HepG2 (cell line): ENCODE results near the gene CRKL. TPM values are rescaled to one million over a fixed set of nuclear protein-coding genes. Genes with fewer than 3 reads are reported as not detected.

Experiments used
- ATF7 ChIP-seq, 2 experiments: fragments of 450-650 bp in 1 of 2; sonication (generic) in 1 of 2; formaldehyde crosslinking in 1 of 2; IDR thresholded peaks; 2 replicates each; pipeline versions ENCODE4 v1.4.0 to v1.6.1; 2016 to 2020; ENCODE audit warnings: antibody characterized with exemption in 1 of 2, mild to moderate bottlenecking in 1 of 2, missing genetic modification reagents in 1 of 2
- BATF2 ChIP-seq: sonication (generic); formaldehyde crosslinking; IDR thresholded peaks from 2 replicates; pipeline ENCODE4 v1.8.0; 2022; ENCODE audit warnings: mild to moderate bottlenecking, missing genetic modification reagents, moderate library complexity
- CEBPB ChIP-seq: IDR thresholded peaks from 2 replicates; pipeline ENCODE4 v1.6.1; 2011; ENCODE audit warnings: low read depth, low read length, improper control_type of control experiment, borderline replicate concordance
- E2F5 ChIP-seq: sonication (generic); formaldehyde crosslinking; conservative IDR thresholded peaks from 2 replicates; pipeline ENCODE4 v1.4.0; 2020; ENCODE audit warnings: missing genetic modification reagents
- HHEX ChIP-seq: IDR thresholded peaks from 2 replicates; pipeline ENCODE4 v1.6.1; 2016; ENCODE audit warnings: control low read depth
- IRX3 ChIP-seq: sonication (generic); formaldehyde crosslinking; IDR thresholded peaks from 2 replicates; pipeline ENCODE4 v1.8.1; 2023; ENCODE audit warnings: mild to moderate bottlenecking, low read depth, missing genetic modification reagents, borderline replicate concordance
- KLF9 ChIP-seq: IDR thresholded peaks from 2 replicates; pipeline ENCODE4 v1.6.1; 2016; ENCODE audit warnings: low read depth
- NR2F1 ChIP-seq, 2 experiments: fragments of 450-650 bp in 1 of 2; formaldehyde crosslinking in 1 of 2; IDR thresholded peaks; 2 replicates each; pipeline versions ENCODE4 v1.5.0 to v1.6.1; 2016 to 2020; ENCODE audit warnings: mild to moderate bottlenecking in 1 of 2, missing compliant biosample characterization in 1 of 2, missing genetic modification reagents in 1 of 2, moderate library complexity in 1 of 2
- PHF20 ChIP-seq: sonication (generic); formaldehyde crosslinking; IDR thresholded peaks from 2 replicates; pipeline ENCODE4 v1.5.0; 2020; ENCODE audit warnings: mild to moderate bottlenecking, missing genetic modification reagents
- PITX1 ChIP-seq: sonication (generic); formaldehyde crosslinking; IDR thresholded peaks from 2 replicates; pipeline ENCODE4 v1.5.1; 2020; ENCODE audit warnings: mild to moderate bottlenecking, missing genetic modification reagents
- RFX5 ChIP-seq: IDR thresholded peaks from 2 replicates; pipeline ENCODE4 v1.6.1; 2011; ENCODE audit warnings: low read depth, low read length, improper control_type of control experiment
- ZNF10 ChIP-seq: sonication (generic); formaldehyde crosslinking; IDR thresholded peaks from 2 replicates; pipeline ENCODE4 v1.4.0; 2020; ENCODE audit warnings: mild to moderate bottlenecking, low read depth, missing genetic modification reagents, borderline replicate concordance
- ZNF761 ChIP-seq: sonication (generic); formaldehyde crosslinking; conservative IDR thresholded peaks from 2 replicates; pipeline ENCODE4 v1.4.0; 2020; ENCODE audit warnings: mild to moderate bottlenecking, missing genetic modification reagents
- ZNF790 ChIP-seq: sonication (generic); formaldehyde crosslinking; IDR thresholded peaks from 2 replicates; pipeline ENCODE4 v1.8.0; 2022; ENCODE audit warnings: missing genetic modification reagents, mild to moderate bottlenecking, borderline replicate concordance
- polyA plus RNA-seq, 8 experiments: library from polyadenylated mRNA; depleted of rRNA in 3 of 8; stranded (reverse) in 7 of 8; unstranded in 1 of 8; fragments of >200 nt; fragmentation: Illumina TruSeq in 4 of 8; extraction: Trizol in 4 of 8; gene quantifications; 2 replicates each; pipeline versions ENCODE4 v1.2.1 to v1.2.3, GENCODE V29; 2011 to 2016; ENCODE audit warnings: low read depth in 4 of 8, missing spikeins in 1 of 8, mixed read lengths in 1 of 8; ENCODE audit not compliant: insufficient read depth in 1 of 8
- total RNA-seq, 5 experiments: library from RNA; depleted of rRNA; stranded (reverse); fragments of >200 nt; fragmentation: Illumina TruSeq; extraction: Trizol; gene quantifications; 2 replicates each; pipeline ENCODE4 v1.2.3, GENCODE V29; 2016; ENCODE audit warnings: low read depth in 1 of 5
- TF ChIP-seq, protein P1 (sequence below): sonication (generic); formaldehyde crosslinking; IDR thresholded peaks from 2 replicates; pipeline ENCODE4 v1.8.1; 2022; ENCODE audit warnings: mild to moderate bottlenecking, missing genetic modification reagents
- TF ChIP-seq, protein P2 (sequence below): sonication (generic); formaldehyde crosslinking; IDR thresholded peaks from 2 replicates; pipeline ENCODE4 v1.8.1; 2023; ENCODE audit warnings: mild to moderate bottlenecking, missing genetic modification reagents
- TF ChIP-seq, protein P3 (sequence below): sonication (generic); formaldehyde crosslinking; IDR thresholded peaks from 2 replicates; pipeline ENCODE4 v1.5.1; 2020; ENCODE audit warnings: mild to moderate bottlenecking, missing genetic modification reagents
- TF ChIP-seq, protein P4 (sequence below): sonication (generic); formaldehyde crosslinking; IDR thresholded peaks from 2 replicates; pipeline ENCODE4 v1.5.0; 2020; ENCODE audit warnings: mild to moderate bottlenecking, missing genetic modification reagents

CRKL gene
- total and polyA plus RNA-seq, 2 of the 13 experiments (the other 11 are each of a cell fraction or from before 2014, with no cell fraction given), result 37.4 to 60.6 TPM

GRCh38 chr22:20916916-20917810, at the start of gene CRKL (continued):
- TF ChIP-seq ATF7 (IDR thresholded peaks at IDR 0.05), result peak; percentile 30; the same call in 1 of the 2 replicates
- TF ChIP-seq ATF7 (CRISPR knock-in tag; IDR thresholded peaks at IDR 0.05), result no peak
- peak; percentile 80 to 81 for TF ChIP-seq NR2F1 (CRISPR knock-in tag; IDR thresholded peaks at IDR 0.05)
- peak; percentile 83 for TF ChIP-seq E2F5 (CRISPR knock-in tag)
- TF ChIP-seq PITX1 (CRISPR knock-in tag), result peak; percentile 84
- TF ChIP-seq ZNF790 (CRISPR knock-in tag), result 0 out of 2 replicates have a peak, but pooled peaks have one; percentile 57
- TF ChIP-seq, protein P1, sequence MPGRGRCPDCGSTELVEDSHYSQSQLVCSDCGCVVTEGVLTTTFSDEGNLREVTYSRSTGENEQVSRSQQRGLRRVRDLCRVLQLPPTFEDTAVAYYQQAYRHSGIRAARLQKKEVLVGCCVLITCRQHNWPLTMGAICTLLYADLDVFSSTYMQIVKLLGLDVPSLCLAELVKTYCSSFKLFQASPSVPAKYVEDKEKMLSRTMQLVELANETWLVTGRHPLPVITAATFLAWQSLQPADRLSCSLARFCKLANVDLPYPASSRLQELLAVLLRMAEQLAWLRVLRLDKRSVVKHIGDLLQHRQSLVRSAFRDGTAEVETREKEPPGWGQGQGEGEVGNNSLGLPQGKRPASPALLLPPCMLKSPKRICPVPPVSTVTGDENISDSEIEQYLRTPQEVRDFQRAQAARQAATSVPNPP (CRISPR knock-in tag), result peak; percentile 32; the same call in 1 of the 2 replicates
- TF ChIP-seq PHF20, result peak; percentile 45; the same call in 1 of the 2 replicates
- peak; percentile 97 for TF ChIP-seq KLF9
- no peak for TF ChIP-seq ZNF10
- peak; percentile 63; the same call in 1 of the 2 replicates for TF ChIP-seq CEBPB
- TF ChIP-seq, protein P2, sequence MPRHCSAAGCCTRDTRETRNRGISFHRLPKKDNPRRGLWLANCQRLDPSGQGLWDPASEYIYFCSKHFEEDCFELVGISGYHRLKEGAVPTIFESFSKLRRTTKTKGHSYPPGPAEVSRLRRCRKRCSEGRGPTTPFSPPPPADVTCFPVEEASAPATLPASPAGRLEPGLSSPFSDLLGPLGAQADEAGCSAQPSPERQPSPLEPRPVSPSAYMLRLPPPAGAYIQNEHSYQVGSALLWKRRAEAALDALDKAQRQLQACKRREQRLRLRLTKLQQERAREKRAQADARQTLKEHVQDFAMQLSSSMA, result 0 out of 2 replicates have a peak, but pooled peaks have one; percentile 30
- TF ChIP-seq HHEX (CRISPR knock-in tag), result no peak
- TF ChIP-seq BATF2 (CRISPR knock-in tag), result no peak
- TF ChIP-seq ZNF761 (CRISPR knock-in tag), result 0 out of 2 replicates have a peak, but pooled peaks have one; percentile 30
- no peak for TF ChIP-seq IRX3 (CRISPR knock-in tag)
- peak; percentile 83 for TF ChIP-seq RFX5
- TF ChIP-seq, protein P3, sequence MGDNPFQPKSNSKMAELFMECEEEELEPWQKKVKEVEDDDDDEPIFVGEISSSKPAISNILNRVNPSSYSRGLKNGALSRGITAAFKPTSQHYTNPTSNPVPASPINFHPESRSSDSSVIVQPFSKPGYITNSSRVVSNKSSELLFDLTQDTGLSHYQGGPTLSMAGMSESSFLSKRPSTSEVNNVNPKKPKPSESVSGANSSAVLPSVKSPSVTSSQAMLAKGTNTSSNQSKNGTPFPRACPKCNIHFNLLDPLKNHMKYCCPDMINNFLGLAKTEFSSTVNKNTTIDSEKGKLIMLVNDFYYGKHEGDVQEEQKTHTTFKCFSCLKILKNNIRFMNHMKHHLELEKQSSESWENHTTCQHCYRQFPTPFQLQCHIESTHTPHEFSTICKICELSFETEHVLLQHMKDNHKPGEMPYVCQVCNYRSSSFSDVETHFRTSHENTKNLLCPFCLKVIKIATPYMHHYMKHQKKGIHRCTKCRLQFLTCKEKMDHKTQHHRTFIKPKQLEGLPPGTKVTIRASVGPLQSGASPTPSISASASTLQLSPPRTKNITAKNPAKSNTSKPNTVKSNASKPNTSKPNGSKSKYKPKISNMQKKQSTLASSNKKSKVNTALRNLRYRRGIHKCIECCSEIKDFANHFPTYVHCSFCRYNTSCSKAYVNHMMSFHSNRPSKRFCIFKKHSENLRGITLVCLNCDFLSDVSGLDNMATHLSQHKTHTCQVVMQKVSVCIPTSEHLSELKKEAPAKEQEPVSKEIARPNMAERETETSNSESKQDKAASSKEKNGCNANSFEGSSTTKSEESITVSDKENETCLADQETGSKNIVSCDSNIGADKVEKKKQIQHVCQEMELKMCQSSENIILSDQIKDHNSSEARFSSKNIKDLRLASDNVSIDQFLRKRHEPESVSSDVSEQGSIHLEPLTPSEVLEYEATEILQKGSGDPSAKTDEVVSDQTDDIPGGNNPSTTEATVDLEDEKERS (CRISPR knock-in tag), result peak; percentile 56; the same call in 1 of the 2 replicates
- TF ChIP-seq, protein P4, sequence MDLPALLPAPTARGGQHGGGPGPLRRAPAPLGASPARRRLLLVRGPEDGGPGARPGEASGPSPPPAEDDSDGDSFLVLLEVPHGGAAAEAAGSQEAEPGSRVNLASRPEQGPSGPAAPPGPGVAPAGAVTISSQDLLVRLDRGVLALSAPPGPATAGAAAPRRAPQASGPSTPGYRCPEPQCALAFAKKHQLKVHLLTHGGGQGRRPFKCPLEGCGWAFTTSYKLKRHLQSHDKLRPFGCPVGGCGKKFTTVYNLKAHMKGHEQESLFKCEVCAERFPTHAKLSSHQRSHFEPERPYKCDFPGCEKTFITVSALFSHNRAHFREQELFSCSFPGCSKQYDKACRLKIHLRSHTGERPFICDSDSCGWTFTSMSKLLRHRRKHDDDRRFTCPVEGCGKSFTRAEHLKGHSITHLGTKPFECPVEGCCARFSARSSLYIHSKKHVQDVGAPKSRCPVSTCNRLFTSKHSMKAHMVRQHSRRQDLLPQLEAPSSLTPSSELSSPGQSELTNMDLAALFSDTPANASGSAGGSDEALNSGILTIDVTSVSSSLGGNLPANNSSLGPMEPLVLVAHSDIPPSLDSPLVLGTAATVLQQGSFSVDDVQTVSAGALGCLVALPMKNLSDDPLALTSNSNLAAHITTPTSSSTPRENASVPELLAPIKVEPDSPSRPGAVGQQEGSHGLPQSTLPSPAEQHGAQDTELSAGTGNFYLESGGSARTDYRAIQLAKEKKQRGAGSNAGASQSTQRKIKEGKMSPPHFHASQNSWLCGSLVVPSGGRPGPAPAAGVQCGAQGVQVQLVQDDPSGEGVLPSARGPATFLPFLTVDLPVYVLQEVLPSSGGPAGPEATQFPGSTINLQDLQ (CRISPR knock-in tag), result peak; percentile 89; the same call in 1 of the 2 replicates
